ENCODE results near the gene PRKAR1B.

- TF ChIP-seq CTCF (IDR thresholded peaks at IDR 0.05; ENCODE audit: low read length) (no peak), EZH2 (IDR thresholded peaks at IDR 0.05; ENCODE audit: borderline replicate concordance, low read length) (no peak)
Observed at GRCh38 chr7:672891-673290, 54.2 kb downstream of the PRKAR1B start.

Measured in OCI-LY1 (cell line).